LoVo (cell line): Measurements from ENCODE around the gene EIPR1.
"Not testable (repeated sequence)": the region's sequence is repeated elsewhere in the genome, so short reads cannot be mapped to it uniquely, and the experiment has no call there.

Experiments
- DNase-seq: peaks from one replicate; pipeline ENCODE4 v3.0.0-alpha.2; 2016; ENCODE audit warnings: low spot score

EIPR1 gene

GRCh38 chr2:3286646-3287036 lies 91.0 kb downstream of the EIPR1 start:
- not testable (repeated sequence) for DNase-seq

- DNase-seq = no peak
Observed at GRCh38 chr2:3285901-3286645, 91.5 kb downstream of the EIPR1 start.

- DNase-seq = no peak
Observed at GRCh38 chr2:3284657-3285630, 92.7 kb downstream of the EIPR1 start.

- DNase-seq = not testable (repeated sequence)
Observed at GRCh38 chr2:3283876-3284656, 93.6 kb downstream of the EIPR1 start.

- DNase-seq = no peak
Observed at GRCh38 chr2:3283206-3283605, 94.4 kb downstream of the EIPR1 start.

GRCh38 chr2:3282056-3282998 lies 95.3 kb downstream of the EIPR1 start:
- DNase-seq = no peak

GRCh38 chr2:3280683-3281520 lies 96.7 kb downstream of the EIPR1 start:
- no peak for DNase-seq

GRCh38 chr2:3280197-3280596 lies 97.4 kb downstream of the EIPR1 start:
- no peak for DNase-seq

- DNase-seq = no peak
Observed at GRCh38 chr2:3279236-3279960, 98.2 kb downstream of the EIPR1 start.

- DNase-seq = no peak
Observed at GRCh38 chr2:3278521-3279218, 98.9 kb downstream of the EIPR1 start.

GRCh38 chr2:3277748-3278520 lies 99.7 kb downstream of the EIPR1 start:
- DNase-seq = no peak

- no peak for DNase-seq
Observed at GRCh38 chr2:3277050-3277747, 100.4 kb downstream of the EIPR1 start.

- no peak for DNase-seq
Observed at GRCh38 chr2:3272761-3273160, 104.9 kb downstream of the EIPR1 start.

- DNase-seq = no peak
Observed at GRCh38 chr2:3270095-3270478, 107.5 kb downstream of the EIPR1 start.

- DNase-seq = no peak
Observed at GRCh38 chr2:3269425-3270094, 108.1 kb downstream of the EIPR1 start.

- no peak for DNase-seq
Observed at GRCh38 chr2:3268705-3269029, 109.0 kb downstream of the EIPR1 start.
